ENCODE data around the gene EEF1A2.
A peak's percentile ranks its signal among the peaks of the same experiment; 100 is the strongest.

Gene EEF1A2

DNA sequence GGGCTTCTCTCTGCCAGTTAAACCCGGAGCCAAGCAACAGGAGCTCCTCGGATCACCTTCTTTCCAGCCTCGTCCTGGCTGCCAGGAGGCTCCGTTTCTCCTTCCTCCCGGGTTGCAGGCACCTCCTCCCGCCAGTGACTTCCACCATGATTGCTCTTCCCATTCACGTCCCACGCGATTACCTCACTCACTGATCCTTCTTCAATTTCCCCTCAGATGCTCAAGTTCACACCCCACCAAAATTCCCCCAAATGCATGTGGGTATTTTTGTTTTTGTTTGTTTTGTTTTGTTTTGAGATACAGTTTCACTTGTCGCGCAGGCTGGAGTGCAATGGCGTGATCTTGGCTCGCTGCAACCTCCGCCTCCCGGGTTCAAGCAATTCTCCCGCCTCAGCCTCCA is 51.6 kb downstream of the EEF1A2 start:
- DNase-seq, result no peak

DNA sequence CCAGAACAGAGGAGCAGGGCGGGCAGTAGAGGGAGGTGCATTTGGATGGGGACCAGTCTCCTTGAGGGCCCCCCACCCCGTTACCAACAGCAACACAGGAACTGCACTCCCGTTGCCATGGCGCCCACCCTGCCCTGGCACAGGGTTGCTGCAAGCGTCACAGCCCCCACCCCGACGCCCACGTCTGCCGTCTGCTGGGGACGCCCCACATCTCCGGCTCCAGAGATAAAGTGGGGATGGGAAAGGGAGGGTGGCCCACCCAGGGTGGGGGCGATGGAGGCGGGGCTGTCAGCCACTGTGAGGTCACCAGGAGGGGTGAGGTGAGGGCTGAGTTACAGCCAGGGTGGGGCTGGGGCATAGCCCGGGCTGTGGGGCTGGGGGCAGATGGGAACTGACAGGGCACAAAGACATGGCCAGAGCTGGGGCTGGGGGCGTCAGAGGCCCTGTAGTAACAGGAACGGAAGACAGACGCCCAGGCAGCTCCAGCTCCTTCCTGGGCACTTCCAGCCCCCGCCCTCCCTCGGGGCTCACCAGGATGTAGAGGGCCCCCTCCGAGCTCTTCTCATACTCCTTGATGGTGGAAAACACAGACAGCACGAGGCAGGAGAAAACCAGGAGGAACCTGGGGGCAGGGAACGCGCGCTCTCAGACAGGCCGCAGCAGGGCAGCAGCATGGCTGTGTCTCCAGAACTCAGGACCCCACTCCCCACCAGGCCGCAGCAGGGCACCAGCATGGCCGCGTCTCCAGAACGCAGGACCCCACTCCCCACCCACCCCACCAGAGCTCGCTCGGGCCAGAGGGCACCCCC is 52.5 kb downstream of the EEF1A2 start:
- no peak for DNase-seq

DNA sequence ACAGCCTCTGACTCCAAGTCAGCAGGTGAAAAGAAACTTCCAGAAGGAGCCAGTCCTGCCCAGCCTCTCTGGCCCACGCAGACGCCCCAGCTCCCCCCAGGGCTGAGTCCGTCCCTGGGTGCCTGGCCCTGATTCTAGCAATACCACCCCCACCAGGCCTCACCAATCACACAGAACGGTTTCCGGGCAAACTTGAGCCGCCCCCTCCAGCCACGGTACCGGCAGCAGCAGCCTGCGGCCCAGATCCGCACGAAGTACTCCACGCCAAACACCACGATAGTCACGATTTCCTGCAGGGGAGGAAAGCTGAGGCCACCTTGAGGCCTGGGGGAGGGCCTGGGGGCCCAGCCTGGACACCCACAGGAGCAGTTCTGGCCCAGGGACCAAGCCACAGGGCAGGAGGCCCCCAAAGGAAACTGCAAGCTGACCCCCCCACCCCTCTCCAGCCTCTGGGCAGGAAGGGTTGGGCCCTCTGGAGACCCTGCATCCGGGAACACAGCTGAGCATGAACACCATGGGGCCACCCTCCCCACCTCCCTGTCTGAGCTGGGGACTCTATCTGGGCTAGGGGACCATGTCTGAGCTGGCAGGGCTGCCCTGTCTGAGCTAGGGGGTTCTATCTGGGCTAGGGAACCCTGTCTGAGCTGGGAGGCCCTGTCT is 53.7 kb downstream of the EEF1A2 start:
- no peak for DNase-seq

GRCh38 chr20:63444548-63444947 is 54.3 kb downstream of the EEF1A2 start:
- no peak for DNase-seq

DNA sequence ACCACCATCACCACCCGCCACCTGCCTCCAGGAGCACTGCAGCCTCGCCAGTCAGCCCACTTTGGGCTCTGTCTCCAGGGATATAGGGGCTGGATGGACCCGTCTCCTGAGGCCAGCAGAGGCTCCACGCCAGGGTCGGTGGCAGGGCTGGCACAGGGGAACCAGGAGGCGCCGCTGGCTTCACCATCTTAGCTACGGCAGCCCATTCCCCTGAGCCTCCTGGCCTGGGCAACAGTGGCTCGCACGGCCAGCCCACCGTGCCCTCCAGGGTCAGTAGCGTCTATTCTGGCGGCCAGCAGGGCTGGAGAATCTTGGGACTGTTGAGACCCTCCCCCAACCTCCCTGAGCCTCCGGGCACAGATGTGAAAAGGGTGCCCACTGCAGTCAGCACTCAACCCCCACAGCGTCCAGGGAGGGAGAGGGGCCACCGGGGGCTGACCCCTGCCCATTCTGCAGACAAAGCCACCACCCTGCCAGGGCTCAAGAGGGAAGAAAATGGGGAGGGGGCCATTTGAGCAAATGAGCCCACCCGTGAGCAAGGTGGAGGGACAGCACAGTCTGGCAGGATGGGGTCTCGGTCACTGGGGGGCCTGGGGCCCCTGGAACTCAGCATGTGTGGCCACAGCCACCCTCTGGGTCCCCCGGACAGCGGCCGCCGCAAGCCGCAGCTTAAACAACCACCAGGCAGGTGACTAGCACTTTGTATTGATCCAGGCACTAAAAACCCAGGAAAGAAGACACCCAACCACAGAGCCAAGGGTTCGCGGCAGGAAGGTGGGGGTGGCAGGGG is 55.1 kb downstream of the EEF1A2 start:
- DNase-seq, result no peak

DNA sequence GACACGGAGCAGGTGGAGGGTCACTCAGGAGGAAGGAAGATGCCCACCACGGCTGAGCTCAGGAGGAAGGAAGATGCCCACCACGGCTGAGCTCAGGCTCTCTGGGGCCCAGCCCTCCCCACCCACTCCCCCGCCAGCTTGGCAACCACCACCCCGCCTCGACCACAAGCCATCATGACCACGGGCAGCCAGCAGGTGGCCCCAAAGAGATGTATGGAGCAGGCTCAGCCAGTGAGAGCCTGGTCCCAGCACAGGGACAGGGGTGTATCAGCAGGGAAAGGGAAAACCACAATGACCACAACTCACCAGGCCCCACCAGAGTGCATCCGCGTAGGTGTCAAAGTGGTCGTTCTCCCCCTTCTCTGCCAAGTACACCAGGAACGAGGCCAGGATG is 56.8 kb downstream of the EEF1A2 start:
- peak; percentile 26 for DNase-seq

- DNase-seq, result no peak
Observed at GRCh38 chr20:63441136-63442099, 57.5 kb downstream of the EEF1A2 start.

DNA sequence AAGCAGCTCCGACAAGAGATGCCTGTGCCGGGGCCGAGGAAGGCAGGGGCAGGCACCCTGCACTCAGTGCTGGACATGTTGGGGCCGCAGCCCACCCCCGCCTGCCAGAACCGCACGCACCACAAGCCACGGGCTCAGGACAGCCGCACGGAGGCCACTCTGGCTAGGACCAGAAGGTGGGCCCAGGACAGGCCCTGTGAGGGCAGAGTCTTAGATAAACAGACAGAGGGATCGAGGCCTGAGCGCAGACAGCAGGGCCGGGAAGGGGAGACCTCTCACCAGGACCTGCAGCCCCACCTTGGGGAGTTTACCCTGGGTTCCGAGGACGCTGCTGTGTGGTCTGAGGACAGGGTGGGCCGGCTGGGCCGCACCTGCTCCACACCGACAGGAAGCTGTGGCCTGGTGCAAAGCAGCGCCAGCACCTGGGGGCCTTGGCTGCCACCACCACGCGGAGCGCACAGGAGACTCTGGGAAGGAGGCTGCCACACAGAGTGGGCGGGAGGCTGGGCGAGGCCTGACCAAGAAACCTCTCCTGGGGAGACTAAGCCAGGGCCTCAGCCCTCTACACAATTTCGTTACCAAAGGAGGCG is 58.4 kb downstream of the EEF1A2 start:
- no peak for DNase-seq

DNA sequence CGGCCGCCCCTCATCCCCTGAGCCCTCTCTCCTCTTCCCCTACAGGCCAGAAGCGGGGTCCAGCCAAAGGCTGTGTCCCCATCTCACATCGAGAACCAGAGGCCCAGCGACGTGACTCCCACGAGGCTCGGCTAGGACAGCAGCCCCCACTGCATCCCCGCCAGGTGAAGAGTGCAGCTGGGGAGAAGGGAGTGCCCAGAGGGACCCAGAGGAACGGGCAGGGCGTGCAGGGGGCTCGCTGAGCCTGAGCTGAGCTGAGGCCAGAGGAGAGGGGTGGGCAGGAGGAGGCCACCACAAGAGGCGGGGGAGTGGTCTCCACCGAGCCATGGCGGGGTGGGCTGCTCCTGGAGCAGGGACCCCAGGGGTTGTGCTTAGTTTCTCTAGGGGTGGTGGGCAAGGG is 59.0 kb downstream of the EEF1A2 start:
- no peak for DNase-seq

DNA sequence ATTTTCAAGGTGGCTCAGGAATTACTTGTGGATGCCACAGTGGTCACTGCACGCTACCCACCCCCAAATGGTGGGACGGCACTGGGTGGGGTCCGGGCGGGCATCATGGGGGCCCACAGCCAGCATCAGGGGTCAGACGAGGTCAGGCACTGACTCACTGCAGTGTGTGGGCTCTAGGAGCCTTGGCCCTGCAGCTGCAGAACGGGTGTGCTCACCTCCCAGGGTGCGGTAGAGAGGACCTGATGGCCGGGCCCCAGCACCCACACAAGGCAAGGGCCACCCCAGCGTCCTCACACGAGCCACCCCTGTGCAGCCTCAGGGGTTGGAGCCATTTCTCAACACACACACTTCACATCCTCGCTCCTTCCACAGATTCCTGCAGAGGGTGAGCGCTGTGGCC is 60.8 kb downstream of the EEF1A2 start:
- no peak for DNase-seq

Data from HCEC 1CT (cell line).